Cortex of kidney (tissue), 1 donor: ENCODE measurements around the gene P2RY14.

Source experiments
- DNase-seq: peaks from one replicate; lab custom pipeline; 2025; lab: John Stamatoyannopoulos, UW

P2RY14 gene

DNA sequence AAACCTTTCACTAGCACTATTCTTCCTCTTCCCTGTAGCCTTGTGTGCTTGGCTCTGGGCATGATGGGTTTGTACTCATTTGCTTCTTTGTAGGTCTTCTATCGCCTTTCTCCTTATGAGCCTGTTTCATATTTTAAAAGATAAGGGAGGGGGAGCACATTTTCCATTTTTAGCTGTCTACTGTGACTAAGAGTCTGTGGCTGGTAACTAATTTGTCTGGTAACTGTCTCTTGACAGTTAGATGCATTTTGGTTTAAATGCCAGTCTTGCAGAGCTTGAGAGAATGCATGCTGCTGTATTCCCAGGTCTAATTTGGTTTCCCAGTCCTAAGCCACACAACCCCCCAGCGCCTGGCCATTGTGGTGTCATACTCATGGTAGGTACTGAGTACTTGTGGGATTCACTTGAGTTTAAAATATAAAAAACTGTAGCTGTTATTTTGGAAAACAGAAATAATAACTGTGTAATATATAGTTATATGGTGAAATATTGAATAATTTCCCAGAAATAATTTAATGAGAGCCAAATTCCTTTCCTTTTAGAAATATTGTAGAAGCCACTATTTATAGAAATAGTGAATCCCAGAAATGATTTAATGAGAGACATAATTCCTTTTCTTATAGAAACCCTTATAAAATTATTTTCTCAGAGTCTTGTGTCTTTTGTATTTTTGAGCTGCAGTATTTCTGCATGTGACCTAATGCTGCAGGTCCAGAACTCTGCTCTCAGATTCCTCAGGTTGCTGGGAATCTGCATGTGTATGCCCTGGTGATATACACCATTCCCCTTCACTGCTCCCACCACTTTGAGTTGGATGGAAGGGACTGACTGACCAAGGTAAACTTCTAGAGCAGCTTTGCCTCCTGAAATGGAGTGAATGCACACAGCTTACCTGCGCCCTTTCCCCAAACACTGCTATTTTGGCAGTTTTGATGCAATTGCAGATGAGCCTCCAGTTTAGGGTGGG, 61.4 kb downstream of the P2RY14 start:
- no peak for DNase-seq

DNA sequence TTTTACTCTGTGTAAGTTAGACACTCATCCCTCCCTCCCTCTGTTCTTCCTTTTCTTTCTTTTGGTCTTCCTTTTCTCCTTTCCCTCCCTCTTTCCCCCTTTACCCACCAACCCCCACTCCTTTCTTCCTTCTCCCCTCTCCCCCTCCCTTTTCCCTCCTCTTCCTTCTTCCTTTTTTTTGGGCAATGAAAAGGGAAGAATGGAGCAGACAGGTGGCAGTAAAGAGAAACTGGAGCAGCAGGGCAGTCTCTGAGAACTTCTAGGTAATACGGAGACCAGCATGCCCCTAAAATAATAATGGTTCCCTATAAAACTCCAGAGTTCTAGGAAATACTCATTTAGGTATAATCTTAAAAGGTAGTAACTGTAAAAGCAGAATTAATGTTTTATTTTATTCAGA, 63.9 kb downstream of the P2RY14 start:
- DNase-seq, result no peak

DNA sequence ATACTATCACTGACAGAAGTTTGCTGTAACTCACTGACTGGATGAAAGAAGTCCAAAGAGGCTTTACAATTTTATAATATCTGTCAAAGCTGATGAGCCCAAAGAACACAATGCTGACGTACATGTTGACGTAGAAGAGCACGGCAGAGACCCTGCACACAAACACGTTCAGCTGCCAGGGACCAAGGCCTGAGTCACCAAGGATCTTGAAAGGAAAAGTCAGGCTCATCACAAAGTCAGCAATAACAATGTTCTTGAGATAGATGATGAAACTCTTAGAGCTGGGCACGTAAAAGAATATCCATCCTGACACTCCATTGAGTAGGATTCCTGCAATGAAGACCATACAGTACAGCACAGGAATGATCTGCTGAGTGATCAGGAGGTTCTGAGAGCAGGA, 64.5 kb downstream of the P2RY14 start:
- no peak for DNase-seq

DNA sequence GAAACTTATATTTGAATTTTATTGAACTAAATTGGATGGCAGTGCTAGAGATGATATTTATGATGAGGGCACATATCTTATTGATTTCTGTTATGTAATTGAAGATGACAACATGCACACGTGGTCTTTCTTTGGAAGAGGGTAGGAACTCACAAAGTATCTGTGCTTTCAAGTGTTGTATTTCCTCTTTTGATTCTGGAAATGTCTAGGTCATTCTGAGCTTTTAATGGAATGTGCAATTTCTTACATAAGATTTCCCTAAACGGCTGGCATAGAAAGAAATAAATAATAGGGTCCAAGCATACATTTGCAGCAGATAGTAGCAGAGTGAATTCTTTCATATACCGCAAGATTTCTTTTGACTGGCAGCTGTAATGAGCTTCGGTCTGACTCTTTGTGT, 65.2 kb downstream of the P2RY14 start:
- DNase-seq, result no peak

DNA sequence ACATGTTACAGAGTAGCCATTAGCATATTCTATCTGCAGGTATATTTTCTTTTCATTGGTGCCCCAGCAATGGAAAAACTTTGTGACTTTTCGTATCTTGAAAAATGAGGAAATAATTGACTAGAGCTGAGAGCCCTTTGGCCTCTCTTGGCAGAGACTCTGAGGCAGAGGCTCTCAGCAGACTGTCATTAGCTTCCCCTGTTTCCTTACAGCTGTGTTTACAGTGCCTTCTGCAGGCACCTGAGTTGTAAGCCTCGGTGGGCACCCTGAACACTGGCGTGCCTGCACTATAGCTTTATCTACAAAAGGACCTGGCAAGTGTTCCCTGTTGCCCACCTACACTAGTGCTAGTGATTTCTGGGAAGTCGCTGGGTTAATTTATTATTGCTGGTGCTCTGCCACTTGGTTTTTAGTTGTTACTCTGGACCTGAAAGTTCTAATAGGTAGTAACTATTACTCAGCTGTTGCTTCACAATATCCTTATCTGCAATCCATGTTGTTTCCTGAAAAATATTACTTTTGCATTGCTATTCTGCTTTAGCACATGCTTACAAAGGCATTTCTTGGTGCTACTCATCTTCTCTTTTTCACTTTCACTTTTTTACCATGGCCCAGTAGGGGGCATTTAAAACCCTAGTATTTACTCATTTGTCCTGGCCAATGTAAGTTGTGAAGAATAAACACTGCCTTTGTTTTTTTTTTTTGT, 67.5 kb downstream of the P2RY14 start:
- no peak for DNase-seq

DNA sequence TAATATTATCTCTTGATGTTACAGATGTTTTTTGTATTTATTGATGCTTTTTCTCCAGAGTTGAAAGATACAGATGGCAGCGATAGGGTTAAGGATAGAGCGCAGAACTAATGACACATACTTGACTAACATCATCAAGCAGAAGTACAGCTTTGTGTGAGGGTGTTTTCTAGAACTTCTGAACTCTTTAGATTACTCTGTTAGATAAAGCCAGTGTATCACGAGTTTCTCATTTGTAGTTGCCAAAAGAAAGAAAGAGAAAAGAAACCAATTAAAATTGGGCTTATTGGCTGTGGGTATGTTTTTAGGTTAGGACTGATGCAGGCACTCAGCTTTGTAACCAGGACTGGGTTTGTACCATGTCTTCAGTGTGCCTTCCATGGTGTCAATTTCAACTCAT, 68.7 kb downstream of the P2RY14 start:
- DNase-seq, result no peak

DNA sequence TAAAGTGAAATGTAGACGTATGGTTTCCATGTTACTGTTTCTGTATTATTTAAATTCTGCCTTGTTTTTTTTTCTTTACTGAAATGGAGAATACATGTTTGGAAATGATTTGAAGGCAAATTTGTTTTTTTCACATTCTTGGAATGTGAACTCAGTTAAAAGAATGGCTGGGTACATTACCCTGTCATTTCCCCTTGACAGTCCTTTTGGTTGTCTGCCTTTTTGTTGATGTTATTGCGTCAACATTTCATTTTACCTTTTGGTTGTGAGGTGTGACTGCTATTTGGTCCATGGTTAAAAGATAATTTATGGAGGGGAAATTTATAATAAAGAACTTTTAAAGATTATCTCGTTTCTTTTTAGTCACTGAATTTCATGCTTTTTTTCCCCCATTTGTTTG, 72.1 kb downstream of the P2RY14 start:
- no peak for DNase-seq

DNA sequence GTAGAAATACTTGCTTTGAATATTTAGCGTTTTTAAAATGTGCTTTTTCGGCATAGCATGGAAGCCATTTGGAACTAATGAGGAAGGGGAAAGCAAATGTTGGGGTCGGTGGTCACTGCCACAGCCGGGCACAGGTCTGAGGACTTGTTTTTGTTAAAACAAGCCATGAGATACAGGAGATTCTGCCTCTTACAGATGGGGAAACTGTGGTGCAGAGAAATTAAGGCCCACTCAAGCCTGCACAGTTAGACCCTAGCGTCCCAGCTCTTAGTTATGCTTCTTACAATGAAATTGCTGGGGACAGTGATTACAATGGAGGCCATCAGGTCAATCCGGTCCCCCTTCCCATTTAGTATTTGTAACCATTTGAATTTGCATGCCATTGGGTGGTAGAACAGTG, 72.9 kb downstream of the P2RY14 start:
- no peak for DNase-seq

DNA sequence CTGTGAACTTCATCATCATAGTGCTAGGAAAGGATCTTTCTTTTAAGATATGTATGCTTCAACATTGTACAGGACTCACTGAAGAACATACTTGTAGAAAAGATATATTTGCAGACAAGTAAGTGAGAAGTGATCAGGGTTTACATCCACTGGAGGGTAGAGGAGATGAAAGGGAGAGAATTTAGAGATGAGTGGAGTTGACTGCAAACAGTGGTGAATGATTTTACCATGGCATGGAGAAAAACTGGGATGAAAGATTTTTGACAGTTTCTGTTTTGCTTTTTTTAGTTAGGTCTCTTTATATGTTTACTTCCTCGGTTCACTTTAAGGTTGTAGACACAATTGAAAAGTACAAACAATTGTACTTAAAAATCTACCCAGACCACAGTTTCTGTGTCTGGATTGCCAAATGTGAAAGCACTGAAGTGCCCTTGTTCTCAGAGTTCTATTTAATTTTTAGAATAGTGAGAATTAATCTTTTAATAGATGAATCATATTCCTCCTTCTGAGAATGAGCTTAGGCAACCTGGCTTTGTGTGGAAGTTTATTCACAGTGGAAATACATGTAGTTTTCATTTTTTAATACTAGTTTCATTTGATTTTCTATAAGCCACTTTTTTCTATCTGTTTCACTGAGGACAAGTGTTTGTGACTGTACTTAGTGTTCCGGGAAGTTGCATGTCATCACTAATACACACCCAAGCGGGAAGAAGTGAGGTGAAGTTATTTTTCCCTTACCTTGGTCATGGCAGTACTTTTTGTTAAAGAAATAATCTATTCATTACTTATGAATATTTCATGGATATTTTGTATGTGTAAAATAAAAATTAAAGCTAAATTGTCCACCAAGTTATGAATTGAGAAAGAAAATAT, 73.6 kb downstream of the P2RY14 start:
- no peak for DNase-seq

DNA sequence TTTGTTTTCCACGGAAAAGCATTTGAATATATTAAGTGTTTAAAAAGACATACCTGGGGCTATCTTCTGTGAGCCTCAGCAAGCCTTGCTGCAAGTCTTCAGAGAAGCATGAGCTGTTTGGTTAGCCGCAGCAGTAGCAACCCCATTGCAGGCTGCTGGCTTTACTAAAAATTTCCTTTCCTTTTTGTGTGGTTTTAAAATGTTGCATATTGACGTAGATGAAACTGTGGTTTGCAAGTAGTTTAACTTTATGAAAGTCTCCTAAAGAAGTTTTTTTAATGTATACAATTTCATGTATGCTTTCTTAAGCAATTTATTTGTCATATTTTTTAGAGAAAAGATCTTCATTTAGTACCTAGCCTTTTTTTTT, 75.3 kb downstream of the P2RY14 start, which contains the start of gene GPR171:
GPR171 (minus strand) TSS at position 166 of the 370 bp plus-strand sequence. CDS start 3,830 bp downstream, outside the sequence.
- DNase-seq, result no peak

DNA sequence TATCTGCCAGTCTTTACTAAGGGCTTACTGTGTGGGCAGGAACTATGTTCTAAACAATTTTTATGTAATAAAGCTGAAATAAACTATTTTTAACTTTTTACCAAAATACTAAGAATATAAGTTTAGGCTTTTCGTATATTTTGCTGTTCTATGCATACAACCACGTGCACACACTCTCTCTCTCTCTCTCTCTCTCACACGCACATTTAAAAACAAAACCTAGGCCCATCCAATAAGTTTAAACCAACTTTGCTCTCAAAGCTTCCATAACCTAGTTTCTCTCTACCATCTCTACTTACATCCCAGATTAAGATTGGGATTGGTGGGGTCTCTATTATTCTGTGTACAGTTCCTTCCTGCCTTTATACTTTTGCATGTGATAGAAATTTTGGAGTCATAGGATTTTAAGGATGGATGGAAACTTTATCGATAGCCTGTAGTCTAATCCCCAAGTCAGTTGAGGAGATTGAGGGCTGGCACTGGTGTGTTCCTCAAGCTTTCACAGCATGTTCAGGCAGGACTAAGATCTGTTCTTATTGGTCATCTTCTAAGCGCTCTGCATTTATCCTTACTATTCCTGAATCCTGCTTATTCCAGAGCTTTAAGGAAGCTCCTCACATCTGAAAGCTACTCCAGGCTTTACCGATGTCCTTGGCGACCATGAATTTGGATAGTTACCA, 77.2 kb downstream of the P2RY14 start:
- DNase-seq, result no peak

DNA sequence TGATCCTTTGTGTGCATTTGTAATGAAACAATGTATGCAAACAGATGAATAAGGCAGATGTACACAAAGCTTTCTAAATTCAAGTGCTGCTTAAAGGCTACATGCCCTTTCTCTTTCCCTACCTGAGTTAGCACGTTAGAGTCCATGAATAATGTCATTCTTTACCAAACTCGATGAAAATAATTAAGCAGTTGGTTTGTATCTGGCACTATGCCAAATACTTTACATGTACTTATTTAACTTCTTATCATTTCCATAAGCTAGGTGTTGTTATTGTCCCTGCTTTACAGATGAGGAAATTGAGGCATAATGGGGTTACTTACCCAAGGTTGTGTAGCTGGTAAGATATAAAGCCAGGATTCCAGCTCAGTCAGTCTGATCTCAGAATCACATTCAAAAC, 77.8 kb downstream of the P2RY14 start:
- no peak for DNase-seq

DNA sequence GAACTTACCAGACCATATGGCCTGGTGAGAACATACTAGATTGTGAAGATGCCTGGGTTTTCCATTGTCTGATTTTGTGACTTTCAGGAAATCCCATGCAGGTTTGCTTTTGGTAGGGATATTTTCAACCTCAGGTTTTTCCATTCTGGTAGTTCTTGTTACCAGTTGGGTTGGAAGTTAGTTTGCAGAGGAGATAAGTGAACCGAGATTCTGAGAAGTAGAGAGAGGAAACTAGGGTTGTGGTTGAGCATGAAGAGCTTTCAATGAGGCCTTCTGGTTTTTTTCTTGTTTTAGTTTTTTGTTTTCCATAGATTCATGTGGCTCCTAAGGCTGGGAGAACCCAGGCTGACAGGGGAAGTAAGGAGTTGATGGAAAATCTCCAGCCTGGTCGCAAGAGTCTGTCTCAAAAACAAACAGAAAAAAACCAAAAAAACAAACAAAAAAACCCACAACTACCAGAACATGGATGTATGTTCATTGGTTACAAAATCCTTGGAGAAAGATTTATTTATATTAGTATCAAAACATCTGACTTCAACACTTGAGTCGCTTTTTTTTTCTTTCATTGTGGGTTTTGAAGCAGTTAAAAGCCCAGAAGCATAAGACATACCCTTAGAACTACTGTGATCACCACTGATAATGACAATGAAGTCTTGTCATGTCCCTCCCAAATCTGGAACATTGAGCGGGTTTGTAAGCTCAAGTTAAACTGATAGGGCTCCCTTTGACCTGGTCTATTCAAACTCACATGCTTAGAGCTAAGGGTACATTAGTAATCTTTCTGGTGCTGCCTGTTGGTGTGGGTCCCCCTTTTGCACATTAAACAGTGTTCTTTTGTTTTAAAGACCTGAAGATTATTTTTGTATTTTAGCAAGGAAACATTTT, 78.5 kb downstream of the P2RY14 start:
- no peak for DNase-seq

DNA sequence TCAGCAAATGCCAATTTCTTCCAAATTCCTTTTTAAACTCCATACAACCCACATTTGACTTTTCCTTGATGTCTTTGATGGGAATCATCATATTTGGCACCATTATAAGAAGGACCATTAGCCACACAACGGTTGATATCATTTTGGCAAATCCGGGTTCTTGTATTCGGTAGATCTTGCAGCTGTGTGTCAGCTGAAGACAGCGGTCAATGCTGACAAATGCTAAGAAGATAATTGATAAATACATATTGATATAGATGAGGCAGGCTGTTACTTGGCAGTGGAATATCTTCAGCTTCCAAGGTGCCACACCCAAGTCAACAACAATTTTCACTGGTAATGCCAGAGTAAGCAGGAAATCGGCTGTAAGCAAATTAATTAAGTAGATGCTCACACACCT, 79.5 kb downstream of the P2RY14 start:
- no peak for DNase-seq

DNA sequence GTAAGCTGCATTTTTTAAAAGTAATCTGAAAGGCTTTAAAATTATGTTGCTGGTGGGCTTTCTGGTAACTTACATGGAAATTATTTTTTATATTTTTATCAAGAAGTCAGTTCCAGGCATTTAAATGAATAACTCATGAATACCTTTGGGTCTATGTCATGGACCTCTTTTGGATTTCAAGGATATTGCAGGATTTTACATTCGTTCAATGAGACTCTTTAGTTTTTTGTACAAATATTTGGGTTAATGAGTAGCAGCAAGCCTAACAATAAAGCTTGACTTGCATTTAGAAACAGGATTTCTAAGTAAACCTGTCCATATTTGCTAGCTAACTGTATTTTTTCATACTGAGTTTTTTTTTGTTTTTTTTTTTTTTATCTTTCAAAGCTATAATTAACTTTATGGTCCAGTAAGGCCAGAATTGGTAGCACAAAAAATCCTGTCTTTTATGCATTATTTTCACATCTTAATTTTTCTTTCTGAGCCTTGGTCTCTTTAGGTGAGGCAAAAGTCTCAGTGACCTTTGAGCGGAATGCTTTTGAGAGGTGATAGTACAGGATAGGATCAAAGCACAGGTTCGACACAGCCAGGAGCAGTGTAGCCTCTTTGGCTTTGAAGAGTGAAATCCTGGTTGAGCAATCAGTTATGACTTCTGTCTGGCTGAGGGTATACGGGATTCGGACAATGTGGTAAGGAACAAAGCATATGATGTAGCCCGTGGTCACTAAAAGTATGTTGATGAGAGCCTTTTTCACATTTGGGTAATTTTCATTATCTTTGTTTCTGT, 80.2 kb downstream of the P2RY14 start:
- no peak for DNase-seq

DNA sequence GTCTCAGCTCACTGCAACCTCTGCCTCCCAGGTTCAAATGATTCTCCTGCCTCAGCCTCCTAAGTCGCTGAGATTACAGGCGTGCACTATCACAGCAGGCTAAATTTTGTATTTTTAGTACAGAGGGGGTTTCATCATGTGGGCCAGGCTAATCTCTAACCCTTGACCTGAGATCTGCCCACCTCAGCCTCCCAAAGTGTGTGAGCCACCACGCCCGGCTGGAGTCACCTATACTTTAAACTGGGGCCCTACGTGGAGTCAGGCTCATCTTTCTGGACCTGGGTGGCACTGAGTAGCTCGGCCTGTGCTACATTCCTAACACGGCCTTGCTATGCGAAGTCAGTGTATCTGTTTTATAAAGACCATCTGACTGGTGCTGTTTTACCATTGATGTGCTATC, 81.1 kb downstream of the P2RY14 start:
- DNase-seq, result no peak

DNA sequence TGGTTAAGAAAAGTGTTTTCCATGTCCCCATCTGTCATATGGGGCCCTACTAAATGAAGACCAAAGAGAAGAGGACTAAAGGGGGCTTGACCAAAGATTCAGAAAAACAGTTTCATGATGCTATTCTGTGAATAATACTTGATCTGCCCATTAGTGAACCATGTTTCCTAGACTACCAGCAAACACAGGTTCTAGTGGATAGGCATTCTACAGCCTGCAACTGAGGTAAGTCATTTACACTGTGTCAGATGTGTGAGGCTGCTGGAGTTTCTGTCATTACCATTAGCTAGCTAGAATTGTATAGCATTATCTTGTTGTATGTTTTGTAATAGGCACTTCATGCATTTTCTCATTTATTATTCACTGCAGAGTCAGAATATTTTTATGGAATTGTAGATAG, 81.9 kb downstream of the P2RY14 start:
- DNase-seq, result no peak

DNA sequence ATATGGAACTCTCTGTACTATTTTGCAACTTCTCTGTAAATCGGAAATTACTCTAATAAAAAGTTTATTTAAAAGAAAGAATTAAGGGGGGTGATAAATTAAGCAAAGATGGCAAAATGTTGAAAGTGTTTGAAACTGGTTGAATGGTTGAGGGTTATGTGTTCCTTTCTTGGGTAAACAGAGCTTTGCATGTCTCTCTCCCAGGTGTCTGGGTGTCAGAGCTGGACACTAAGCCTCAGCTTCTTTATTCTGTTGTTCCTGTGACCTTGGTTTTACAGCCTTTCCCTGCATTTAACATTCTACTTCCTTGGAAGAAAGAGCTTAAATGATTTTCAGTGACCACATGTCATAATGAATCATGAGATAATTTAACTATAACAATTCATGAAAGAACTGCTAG, 82.5 kb downstream of the P2RY14 start:
- no peak for DNase-seq

DNA sequence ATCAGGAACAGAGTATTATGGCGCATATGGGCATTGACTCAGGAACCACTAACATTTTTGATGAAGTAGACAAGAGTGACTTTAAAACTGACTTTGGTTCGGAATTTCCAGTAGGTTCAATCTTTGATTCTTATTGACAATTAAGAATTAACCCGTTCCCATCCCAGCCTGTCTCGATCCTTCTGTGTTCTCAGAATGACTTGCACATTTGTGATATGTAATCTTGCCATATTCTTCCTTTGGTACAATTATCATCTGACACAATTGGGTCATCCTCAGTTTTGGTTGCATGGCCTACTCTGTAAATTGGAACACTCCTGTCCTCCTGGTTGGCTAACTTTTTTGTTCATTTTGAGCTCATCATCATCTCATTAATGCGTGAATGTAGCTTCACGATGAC, 85.8 kb downstream of the P2RY14 start:
- no peak for DNase-seq

DNA sequence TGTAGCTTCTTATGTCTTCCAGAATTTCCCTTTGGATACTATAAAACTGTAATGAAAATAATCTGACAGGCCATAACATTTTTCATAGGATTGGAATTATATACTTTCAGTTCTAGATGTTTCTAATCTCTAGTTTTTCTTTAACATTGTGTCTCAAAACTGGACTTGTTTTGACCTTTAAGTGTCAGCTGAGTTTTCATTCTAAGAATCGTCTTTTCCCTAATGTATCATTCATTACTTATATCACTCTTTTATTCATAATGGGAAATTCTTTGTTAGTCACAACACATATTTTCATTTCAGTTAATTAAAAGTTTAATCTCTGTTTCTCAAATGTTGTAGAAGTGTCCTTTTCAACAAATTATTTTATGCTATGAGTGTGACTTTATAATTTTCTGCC, 87.2 kb downstream of the P2RY14 start:
- DNase-seq, result no peak
